IPS DF 6.9 (cell line): ENCODE results near the gene DNM3.
"Not testable (repeated sequence)": the region's sequence is repeated elsewhere in the genome, so short reads cannot be mapped to it uniquely, and the experiment has no call there.

ENCODE experiments used
- DNase-seq: peaks from one replicate; pipeline ENCODE4 v3.0.0-alpha.2; 2013; ENCODE audit warnings: low read depth, low spot score
- H3K27ac ChIP-seq: one replicate; pipeline ENCODE4 v1.5.1; 2013; ENCODE audit warnings: low read length, control low read depth
- H3K27me3 ChIP-seq: 2 replicates; pipeline ENCODE4 v1.6.1; 2013; ENCODE audit warnings: mild to moderate bottlenecking, low read length; ENCODE audit not compliant: control insufficient read depth, insufficient read depth
- H3K36me3 ChIP-seq: 2 replicates; pipeline ENCODE4 v1.6.1; 2013; ENCODE audit warnings: low read length; ENCODE audit not compliant: control insufficient read depth, insufficient read depth
- H3K4me1 ChIP-seq: 2 replicates; pipeline ENCODE4 v1.6.1; 2013; ENCODE audit warnings: low read length; ENCODE audit not compliant: control insufficient read depth, insufficient read depth
- H3K4me3 ChIP-seq: 2 replicates; pipeline ENCODE4 v1.5.1; 2013; ENCODE audit warnings: mild to moderate bottlenecking, low read length
- H3K9me3 ChIP-seq: 2 replicates; pipeline ENCODE4 v1.6.1; 2013; ENCODE audit warnings: low read length, inconsistent platforms; ENCODE audit not compliant: control insufficient read depth, insufficient read depth
- WGBS: extraction: QIAGEN DNeasy Blood & Tissue Kit; methylation state at CpG from one replicate; pipeline ENCODE4 v1.1.7; 2013; ENCODE audit warnings: mixed read lengths, missing lambda C conversion rate; ENCODE audit not compliant: insufficient read length, insufficient coverage; 5-methylcytosine and 5-hydroxymethylcytosine counted together

DNM3 gene

DNA sequence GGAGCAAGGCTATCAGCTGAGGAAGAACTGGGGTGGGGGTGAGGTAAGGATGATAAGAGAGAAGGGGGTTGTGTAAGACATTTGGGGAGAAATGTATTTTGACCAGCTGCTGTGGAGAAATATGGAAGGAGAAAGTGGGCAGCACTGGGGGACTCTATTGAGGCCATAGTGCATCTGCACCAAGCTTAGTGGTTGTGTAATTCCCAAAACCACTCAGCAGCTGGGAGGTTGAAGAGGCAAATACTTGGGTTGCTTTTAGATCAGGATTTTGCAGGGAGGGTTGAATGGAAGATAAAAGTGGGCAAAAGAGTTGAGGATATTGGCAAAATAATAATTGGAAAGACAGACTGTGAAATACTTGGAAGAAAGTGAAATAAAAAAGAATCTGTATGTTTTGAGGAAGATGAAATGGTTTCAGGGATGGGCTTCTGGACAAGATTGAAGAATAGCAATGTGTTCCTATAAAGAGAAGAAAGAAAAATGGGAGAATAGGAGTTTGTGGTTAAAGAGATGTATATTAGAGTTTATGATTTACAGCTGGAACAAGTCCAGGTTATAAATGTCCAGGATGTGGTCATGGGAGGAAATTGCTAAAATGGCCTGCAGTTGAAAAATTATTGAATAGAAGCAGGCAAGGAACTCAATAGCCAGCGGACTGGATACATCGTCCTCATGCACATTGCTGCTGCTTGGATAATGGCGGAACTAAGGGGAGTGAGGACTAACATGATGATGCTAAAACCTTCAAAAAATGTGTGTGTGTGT lies 162.7 kb downstream of the DNM3 start:
- Histone ChIP-seq H3K27ac (no peak overlapping the region), H3K27me3 (no peaks in the 10 kb centered on the region), H3K4me3 (no peak overlapping the region), H3K9me3 (no peaks in the 10 kb centered on the region), H3K4me1 (no peaks in the 10 kb centered on the region), H3K36me3 (no peaks in the 10 kb centered on the region)
- WGBS, result no CpG with 5 or more reads among the region's 3 CpGs
- no peak for DNase-seq

- H3K4me1 ChIP-seq, result no peaks in the 10 kb centered on the region
- H3K36me3 ChIP-seq, result no peaks in the 10 kb centered on the region
- no peak overlapping the region for H3K4me3 ChIP-seq
- no peak overlapping the region for H3K27ac ChIP-seq
- no peaks in the 10 kb centered on the region for H3K27me3 ChIP-seq
- no peaks in the 10 kb centered on the region for H3K9me3 ChIP-seq
- no peak for DNase-seq
Observed at GRCh38 chr1:172004671-172005070, 163.4 kb downstream of the DNM3 start.

DNA sequence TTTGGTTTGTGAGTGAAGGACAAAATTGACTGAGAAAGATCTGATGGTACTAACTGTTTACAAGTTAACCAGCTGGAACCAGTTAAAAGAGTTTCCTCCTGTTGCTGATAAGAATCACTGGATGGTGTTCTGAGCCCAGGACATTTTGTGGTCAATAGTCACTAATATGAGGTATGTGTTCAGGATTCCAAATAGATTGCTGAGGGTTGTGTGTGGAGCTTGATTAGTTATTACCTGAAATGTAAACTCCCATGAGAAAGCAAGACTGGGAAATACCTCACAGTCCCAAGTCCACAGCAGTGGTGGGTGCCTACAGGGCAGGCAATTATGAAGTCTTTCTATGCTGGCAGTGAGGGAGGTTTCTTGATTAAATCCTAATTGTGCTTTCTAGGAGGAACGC lies 164.6 kb downstream of the DNM3 start:
- no peak for DNase-seq
- Histone ChIP-seq H3K27ac (no peak overlapping the region), H3K4me1 (no peaks in the 10 kb centered on the region), H3K4me3 (no peak overlapping the region), H3K27me3 (no peaks in the 10 kb centered on the region), H3K36me3 (no peaks in the 10 kb centered on the region), H3K9me3 (no peaks in the 10 kb centered on the region)
- no CpG with 5 or more reads among the region's 1 CpG for WGBS

DNA sequence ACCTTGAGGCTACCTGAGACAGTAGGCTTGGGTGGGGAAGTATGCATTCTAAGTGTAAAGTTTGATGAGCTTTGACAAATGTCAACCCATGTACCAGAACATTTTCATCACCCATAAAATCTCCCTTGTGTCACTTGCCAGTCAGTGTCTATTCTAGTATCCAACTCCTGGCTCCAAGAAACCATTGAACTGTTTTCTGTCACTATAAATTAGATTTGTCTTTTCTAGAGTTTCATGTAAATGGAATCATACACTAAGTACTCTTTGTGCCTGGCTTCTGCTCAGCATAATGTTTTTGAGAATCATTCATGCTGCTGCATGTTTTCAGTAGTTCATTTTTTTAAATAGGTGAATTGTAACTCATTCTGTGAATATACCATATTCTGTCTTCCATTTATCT lies 165.4 kb downstream of the DNM3 start:
- Histone ChIP-seq H3K9me3 (no peaks in the 10 kb centered on the region), H3K27ac (no peak overlapping the region), H3K27me3 (no peaks in the 10 kb centered on the region), H3K4me1 (no peaks in the 10 kb centered on the region), H3K36me3 (no peaks in the 10 kb centered on the region), H3K4me3 (no peak overlapping the region)
- no peak for DNase-seq

GRCh38 chr1:172018727-172019311 lies 177.5 kb downstream of the DNM3 start:
- Histone ChIP-seq H3K4me3 (no peak overlapping the region), H3K27me3 (no peaks in the 10 kb centered on the region), H3K4me1 (no peaks in the 10 kb centered on the region), H3K36me3 (no peaks in the 10 kb centered on the region), H3K27ac (no peak overlapping the region), H3K9me3 (peaks cover under 1% of the 10 kb centered on the region; the same call in 1 of the 2 replicates)
- WGBS, result no CpG with 5 or more reads among the region's 1 CpG
- DNase-seq, result no peak

DNA sequence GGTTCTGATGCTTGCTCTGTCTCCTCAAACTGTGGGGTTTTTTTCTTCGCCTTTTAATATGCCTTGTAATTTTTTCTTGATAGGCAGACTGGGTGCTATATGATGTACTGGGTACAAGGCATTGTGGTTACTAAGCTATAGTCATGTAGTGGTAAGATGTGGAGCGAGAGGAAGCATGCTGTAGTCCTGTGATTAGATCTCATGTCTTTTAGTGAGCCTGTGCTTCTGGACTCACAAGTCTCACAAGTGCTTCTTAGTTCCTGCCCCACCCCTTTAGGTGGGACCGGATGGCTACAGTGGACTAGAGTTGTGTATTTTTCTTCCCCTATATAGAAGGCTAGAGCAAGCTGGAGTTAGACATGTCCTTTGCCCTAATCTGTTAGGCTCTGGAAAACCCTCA lies 178.7 kb downstream of the DNM3 start:
- no peak for DNase-seq
- 0 out of 2 replicates have a peak, but pooled peaks cover 1% of the 10 kb centered on the region for H3K4me1 ChIP-seq
- no peaks in the 10 kb centered on the region for H3K36me3 ChIP-seq
- WGBS, result no CpG with 5 or more reads among the region's 3 CpGs
- H3K4me3 ChIP-seq, result no peak overlapping the region
- H3K9me3 ChIP-seq, result no peaks in the 10 kb centered on the region
- no peak overlapping the region for H3K27ac ChIP-seq
- no peaks in the 10 kb centered on the region for H3K27me3 ChIP-seq

DNA sequence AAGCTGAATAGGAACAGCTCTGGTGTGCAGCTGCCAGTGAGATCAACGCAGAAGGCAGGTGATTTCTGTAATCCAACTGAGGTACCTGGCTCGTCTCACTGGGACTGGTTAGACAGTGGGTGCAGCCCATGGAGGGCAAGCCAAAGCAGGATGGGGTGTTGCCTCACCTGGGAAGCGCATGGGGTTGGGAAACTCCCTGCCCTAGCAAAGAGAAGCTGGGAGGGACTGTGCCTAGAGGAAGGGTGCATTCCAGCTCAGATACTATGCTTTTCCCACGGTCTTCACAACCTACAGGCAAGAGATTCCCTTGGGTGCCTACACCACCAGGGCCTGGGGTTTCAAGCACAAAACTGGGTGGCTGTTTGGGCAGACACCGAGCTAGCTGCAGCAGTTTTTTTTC lies 183.2 kb downstream of the DNM3 start:
- Histone ChIP-seq H3K9me3 (no peaks in the 10 kb centered on the region), H3K4me3 (no peak overlapping the region), H3K36me3 (no peaks in the 10 kb centered on the region), H3K27ac (no peak overlapping the region), H3K27me3 (no peaks in the 10 kb centered on the region), H3K4me1 (0 out of 2 replicates have a peak, but pooled peaks cover 1% of the 10 kb centered on the region)
- no CpG with 5 or more reads among the region's 5 CpGs for WGBS
- DNase-seq, result no peak

DNA sequence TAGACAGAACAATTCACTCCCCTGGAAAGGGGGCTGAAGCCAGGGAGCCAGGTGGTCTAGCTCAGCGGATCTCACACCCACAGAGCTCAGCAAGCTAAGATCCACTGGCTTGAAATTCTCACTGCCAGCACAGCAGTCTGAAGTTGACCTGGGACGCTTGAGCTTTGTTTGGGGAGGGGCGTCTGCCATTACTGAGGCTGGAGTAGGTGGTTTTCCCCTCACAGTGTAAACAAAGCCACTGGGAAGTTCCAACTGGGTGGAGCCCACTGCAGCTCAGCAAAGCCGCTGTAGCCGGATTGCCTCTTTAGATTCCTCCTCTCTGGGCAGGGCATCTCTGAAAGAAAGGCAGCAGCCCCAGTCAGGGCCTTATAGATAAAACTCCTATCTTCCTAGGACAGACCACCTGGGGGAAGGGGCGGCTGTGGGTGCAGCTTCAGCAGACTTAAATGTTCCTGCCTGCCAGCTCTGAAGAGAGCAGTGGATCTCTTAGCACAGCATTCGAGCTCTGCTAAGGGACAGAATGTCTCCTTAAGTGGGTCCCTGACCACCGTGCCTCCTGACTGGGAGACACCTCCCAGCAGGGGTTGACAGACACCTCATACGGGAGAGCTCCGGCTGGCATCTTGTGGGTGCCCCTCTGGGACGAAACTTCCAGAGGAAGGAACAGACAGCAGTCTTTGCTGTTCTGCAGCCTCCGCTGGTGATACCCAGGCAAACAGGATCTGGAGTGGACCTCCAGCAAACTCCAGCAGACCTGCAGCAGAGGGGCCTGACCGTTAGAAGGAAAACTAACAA lies 183.8 kb downstream of the DNM3 start:
- WGBS, result no CpG with 5 or more reads among the region's 13 CpGs
- DNase-seq, H3K27me3 ChIP-seq, H3K4me3 ChIP-seq, H3K9me3 ChIP-seq, H3K36me3 ChIP-seq, H3K27ac ChIP-seq, H3K4me1 ChIP-seq: not testable (repeated sequence)

GRCh38 chr1:172040466-172040865 lies 199.2 kb downstream of the DNM3 start:
- H3K9me3 ChIP-seq, result no peaks in the 10 kb centered on the region
- no peak overlapping the region for H3K27ac ChIP-seq
- no peak for DNase-seq
- H3K27me3 ChIP-seq, result no peaks in the 10 kb centered on the region
- H3K4me1 ChIP-seq, result peaks cover 2% of the 10 kb centered on the region; the same call in 1 of the 2 replicates
- H3K36me3 ChIP-seq, result no peaks in the 10 kb centered on the region
- WGBS, result no CpG with 5 or more reads among the region's 5 CpGs
- H3K4me3 ChIP-seq, result no peak overlapping the region

DNA sequence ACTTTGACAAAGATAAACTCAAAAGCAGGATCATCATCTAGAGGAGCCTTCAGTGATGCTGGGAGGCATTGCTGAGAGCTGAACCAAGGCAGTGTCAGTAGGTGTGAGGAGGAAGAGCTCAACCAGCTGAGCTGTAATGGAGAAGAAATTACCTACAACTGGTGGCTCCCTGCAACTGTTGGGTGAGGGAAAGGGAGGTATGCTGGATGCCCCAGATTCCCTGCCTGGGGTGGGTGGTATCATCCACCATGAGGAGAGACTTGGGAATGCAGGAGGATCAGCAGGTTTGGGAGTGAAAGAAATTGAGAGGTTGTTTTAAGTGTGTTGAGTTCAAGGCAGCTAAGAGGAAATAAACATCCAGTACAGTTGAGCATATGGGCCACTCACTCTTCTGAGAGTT lies 199.8 kb downstream of the DNM3 start:
- peaks cover 2% of the 10 kb centered on the region; the same call in 1 of the 2 replicates for H3K4me1 ChIP-seq
- H3K4me3 ChIP-seq, result no peak overlapping the region
- no peaks in the 10 kb centered on the region for H3K9me3 ChIP-seq
- no peak overlapping the region for H3K27ac ChIP-seq
- no peak for DNase-seq
- no peaks in the 10 kb centered on the region for H3K36me3 ChIP-seq
- H3K27me3 ChIP-seq, result no peaks in the 10 kb centered on the region
